A204.1 (cell line): ENCODE measurements around the gene KDM1B.
"Not testable (repeated sequence)": the region's sequence is repeated elsewhere in the genome, so short reads cannot be mapped to it uniquely, and the experiment has no call there.

Experiments used
- FAIRE-seq: peaks from 2 replicates; lab custom pipeline; 2012; peaks lifted over from hg19 to GRCh38; lab: Jason Lieb, UNC

KDM1B gene

DNA sequence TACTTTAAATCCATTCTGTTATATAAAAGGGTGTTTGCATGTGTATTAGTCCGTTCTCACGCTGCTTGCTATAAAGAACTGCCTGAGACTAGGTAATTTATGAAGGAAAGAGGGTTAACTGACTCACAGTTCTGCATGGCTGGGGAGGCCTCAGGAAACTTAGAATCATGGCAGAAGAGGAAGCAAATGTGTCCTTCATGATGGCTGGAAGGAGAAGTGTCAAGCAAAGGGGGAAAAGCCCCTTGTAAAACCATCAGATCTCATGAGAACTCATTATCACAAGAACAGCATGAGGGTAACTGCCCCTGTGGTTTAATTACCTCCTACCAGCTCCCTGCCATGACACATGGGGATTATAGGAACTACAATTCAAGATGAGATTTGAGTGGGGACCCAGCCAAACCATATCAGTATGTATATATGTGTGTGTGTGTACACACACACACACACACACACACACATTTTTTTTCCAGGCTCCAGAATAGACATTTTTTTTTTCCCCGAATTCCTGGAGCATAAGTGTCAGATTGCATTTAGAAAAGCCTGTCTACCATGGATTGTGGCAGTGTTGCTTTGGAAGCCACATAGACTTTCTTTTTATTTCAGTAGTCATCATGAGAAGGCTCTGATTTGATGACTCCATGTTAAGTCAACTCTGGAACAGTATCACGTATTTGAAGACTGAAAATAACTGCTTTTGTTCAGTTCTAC lies 31.5 kb downstream of the KDM1B start:
- FAIRE-seq, result no peak

- no peak for FAIRE-seq
Observed at GRCh38 chr6:18187701-18188100, 32.5 kb downstream of the KDM1B start.

DNA sequence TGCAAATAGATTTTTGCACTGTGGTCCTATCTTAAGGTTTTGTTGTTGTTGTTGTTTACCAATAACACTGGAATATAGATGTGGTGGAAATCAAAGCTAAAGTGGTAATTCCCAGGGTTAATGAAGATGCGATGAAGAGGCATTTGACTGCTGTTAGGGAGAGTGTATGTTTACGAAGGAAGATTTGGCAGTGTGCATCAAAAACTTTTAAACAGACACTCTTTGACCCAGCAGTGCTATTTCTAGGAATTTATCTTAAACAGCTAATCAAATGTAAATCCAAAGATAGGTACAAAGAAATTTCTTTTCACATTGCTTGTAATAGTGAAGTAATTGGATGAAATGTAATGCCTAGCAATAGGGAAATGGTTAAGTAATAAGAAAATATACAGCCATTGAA lies 34.0 kb downstream of the KDM1B start:
- no peak for FAIRE-seq

DNA sequence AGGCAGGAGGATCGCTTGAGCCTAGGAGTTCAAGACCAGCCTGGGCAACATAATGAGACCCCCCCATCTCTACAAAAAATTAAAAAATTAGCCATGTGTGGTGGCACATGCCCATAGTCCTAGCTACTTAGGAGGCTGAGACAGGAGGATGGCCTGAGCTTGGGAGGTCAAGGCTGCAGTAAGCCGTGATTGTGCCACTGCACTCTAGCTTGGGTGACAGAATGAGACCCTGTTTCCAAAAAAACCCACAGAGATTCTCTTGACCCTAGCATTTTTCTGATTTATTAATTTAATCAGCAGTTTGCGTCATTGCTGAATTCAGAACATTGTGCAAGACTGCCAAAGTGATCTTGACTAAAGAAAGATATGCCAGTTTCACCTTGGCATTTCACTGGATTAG lies 36.8 kb downstream of the KDM1B start:
- no peak for FAIRE-seq

GRCh38 chr6:18203786-18204185 lies 48.6 kb downstream of the KDM1B start:
- FAIRE-seq, result no peak

DNA sequence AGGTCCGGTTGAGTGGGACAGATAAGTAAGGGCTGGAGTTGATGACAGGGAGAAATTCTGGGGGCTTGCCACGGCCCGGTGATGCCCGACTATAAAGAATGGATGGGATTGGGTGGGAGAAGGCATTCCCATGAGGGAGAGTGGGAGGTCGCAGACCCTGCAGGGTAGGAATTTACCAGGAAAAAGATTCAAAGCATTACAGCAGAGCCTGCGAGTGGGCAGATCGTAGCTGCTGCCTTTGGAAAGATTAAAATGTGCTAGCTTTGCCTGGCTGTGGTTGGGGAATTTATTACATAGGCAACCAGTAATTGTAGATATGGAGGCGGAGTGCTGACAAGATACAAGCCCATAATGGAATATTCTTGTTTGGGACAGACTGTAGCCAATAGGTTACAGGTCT lies 49.5 kb downstream of the KDM1B start:
- no peak for FAIRE-seq

- no peak for FAIRE-seq
Observed at GRCh38 chr6:18206591-18206990, 51.4 kb downstream of the KDM1B start.

- no peak for FAIRE-seq
Observed at GRCh38 chr6:18207438-18207837, 52.2 kb downstream of the KDM1B start.

DNA sequence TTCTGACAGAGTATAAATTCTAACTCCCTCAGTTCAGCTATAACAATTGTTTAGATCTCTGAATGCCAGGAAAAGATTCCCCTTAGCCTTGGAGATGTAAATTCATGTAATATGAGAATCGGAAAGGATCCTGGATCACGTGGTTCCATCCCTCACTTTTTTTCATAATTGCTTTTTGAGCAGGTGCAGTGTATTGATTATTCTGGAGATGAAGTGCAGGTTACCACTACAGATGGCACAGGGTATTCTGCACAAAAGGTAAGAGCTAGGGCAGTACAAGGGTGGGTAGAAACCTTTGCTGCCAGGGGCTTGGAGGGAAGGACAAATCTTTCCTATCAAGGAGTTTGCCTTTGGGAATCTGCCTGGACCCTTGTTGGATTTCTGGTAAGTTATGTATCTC lies 52.7 kb downstream of the KDM1B start:
- no peak for FAIRE-seq

- not testable (repeated sequence) for FAIRE-seq
Observed at GRCh38 chr6:18208778-18209177, 53.6 kb downstream of the KDM1B start.

DNA sequence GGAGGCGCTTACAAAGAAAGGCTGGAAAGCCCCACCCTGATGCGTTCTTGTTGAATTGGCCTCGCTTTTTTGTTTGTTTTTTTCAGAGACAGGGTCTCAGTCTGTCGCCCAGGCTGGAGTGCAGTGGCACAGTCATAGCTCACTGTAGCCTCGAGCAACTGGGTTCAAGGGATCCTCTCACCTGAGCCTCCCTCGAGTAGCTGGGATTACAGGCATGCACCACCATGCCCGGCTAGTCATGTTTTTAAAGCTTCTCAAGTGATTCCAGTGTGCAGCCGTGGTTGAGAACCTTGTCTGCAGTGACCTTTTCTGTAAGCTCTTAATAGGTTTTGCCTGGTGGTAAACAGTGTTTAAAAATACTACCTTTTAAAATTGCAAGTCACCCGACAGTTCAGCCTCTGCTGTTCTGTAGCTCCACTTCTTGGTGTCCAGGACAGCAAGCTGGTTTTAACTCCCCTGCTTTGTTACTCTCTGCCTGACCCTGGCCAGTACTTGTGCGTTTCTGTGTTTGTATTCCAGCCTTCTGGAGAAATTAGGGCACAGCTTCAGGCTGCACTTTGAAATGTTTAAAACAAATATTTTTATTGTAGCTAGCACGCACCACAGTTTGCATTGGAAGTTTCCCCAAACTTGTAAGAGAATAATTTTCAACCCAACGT lies 54.4 kb downstream of the KDM1B start:
- no peak for FAIRE-seq

GRCh38 chr6:18210707-18211106 lies 55.5 kb downstream of the KDM1B start:
- no peak for FAIRE-seq

GRCh38 chr6:18211338-18211737 lies 56.1 kb downstream of the KDM1B start:
- FAIRE-seq, result no peak

DNA sequence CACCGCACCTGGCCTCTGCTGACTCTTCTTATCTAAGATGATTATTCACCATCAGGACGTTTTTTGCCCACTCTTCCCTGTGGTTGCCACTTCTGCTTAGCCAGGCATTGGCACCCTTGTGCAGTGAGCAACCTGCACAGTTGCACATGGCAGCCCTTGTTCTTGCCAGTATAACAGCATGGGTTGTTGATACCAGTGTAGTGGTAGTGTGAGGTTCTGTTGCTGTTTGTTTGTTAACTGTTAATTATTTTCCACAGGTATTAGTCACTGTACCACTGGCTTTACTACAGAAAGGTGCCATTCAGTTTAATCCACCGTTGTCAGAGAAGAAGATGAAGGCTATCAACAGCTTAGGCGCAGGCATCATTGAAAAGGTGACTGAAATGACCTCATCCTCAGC lies 57.0 kb downstream of the KDM1B start:
- no peak for FAIRE-seq

DNA sequence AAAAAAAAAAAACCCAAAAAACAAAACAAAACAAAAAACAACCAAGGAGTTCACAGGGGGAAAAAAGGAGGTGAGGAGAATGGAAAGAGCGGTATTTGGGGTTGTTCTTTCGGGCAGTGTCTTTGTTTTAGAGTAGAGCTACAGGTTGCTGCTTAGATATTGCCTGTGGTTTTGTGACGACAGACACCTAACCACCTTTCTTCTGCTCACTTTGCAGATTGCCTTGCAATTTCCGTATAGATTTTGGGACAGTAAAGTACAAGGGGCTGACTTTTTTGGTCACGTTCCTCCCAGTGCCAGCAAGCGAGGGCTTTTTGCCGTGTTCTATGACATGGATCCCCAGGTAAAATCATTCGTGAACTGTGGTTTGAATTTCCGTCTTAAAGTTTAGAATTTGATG lies 58.2 kb downstream of the KDM1B start:
- FAIRE-seq, result no peak

GRCh38 chr6:18214003-18214402 lies 58.8 kb downstream of the KDM1B start:
- FAIRE-seq, result no peak

DNA sequence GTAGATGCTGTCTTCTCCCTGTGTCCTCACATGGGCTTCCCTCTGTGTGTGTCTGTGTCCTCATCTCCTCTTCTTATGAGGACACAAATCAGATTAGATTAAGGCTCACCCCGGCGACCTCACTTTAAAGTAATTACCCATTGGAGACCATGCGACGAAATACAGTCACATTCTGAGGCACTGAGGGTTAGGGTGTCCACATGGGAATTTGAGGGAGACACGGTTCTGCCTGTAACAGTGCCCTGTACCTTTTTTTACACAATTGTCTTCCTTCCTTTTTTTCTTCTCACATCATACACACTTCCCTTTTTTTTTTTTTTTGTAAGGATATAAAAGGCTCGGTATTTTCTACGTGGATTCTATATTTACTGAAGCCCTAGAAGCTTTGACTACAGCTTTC lies 60.2 kb downstream of the KDM1B start:
- FAIRE-seq, result no peak

- FAIRE-seq, result no peak
Observed at GRCh38 chr6:18216411-18216810, 61.2 kb downstream of the KDM1B start.

- FAIRE-seq, result no peak
Observed at GRCh38 chr6:18218233-18218632, 63.0 kb downstream of the KDM1B start.

DNA sequence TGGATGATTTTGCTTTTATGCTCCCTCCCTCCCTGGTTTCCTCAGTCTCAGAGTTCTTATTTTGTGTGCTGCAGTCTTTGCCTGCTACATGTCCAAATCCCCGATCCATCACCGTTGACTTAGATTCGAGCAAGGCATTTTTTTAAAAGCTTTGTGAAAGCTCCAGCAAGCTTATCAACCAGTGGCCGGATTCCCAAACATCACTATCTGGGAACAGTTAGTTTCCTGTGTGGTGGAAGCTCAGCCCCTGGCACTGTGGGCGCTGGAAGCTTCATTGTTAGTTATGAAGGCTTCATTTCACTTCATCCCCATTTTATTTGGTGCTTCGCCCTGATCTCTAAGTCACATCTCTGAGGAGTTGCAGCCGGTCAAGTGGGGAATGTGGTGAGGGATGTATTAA lies 64.4 kb downstream of the KDM1B start:
- FAIRE-seq, result no peak

DNA sequence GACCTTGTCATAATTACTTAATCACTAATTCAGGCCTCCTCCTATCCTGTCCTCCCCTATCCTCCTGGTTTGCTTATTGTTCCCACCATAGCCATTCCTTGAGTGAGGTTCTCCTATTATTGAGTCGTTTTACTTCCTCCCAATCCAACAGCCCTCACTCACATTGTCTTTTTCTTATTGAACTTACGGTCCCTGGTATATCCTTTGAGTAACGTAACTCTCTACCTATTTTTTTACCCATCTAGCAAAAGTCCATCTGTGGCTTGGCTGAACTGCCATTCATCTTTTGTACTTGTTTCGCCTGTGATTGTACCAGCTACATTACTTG lies 66.0 kb downstream of the KDM1B start:
- FAIRE-seq, result no peak

GRCh38 chr6:18226451-18227105 lies 71.4 kb downstream of the KDM1B start:
- FAIRE-seq, result not testable (repeated sequence)

DNA sequence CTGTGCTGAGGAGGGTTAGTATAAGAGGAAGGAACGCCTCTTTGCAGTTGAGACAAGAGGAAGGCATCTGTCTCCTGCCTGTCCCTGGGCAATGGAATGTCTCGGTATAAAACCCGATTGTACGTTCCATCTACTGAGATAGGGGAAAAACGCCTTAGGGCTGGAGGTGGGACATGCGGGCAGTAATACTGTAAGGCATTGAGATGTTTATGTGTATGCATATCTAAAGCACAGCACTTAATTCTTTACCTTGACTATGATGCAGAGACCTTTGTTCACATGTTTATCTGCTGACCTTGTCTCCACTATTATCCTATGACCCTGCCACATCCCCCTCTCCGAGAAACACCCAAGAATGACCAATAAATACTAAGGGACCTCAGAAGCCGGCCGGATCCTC lies 71.9 kb downstream of the KDM1B start:
- FAIRE-seq, result not testable (repeated sequence)

DNA sequence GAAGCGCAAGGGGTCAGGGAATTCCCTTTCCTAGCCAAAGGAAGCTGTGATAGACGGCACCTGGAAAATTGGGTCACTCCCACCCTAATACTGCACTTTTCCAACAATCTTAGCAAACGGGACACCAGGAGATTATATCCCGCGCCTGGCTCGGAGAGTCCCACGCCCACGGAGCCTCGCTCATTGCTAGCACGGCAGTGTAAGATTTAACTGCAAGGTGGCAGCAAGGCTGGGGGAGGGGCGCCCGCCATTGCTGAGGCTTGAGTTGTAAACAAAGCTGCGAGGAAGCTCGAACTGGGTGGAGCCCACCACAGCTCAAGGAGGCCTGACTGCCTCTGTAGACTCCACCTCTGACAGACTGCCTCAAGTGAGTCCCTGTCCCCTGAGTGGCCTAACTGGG lies 73.4 kb downstream of the KDM1B start:
- FAIRE-seq, result not testable (repeated sequence)
